AG04450 (cell line): Measurements from ENCODE around the gene MYBL2. TPM values are rescaled to one million over a fixed set of nuclear protein-coding genes. Genes with fewer than 3 reads are reported as not detected.

Source experiments
- CTCF ChIA-PET: fragments of 300-600, 350-600 bp; formaldehyde crosslinking; extraction: SDS; loops from one replicate; lab custom pipeline; 2022; ENCODE audit warnings: antibody characterized with exemption, inconsistent platforms; lab: Charles Lee
- POLR2A ChIA-PET: fragments of 350-600 bp; formaldehyde crosslinking; extraction: SDS; loops from one replicate; lab custom pipeline; 2021; ENCODE audit warnings: antibody characterized with exemption, inconsistent platforms; lab: Yijun Ruan, JAX
- DNase-seq: peaks from one replicate; pipeline ENCODE4 v3.0.0-alpha.2; 2011; ENCODE audit warnings: low read depth, low spot score
- H3K27ac ChIP-seq: one replicate; pipeline ENCODE4 v1.5.1; 2012; ENCODE audit warnings: low read depth, low read length, control low read depth
- H3K27me3 ChIP-seq: one replicate; pipeline ENCODE4 v1.6.0; 2012; ENCODE audit warnings: low read length; ENCODE audit not compliant: control insufficient read depth, insufficient read depth
- H3K4me3 ChIP-seq: 2 replicates; pipeline ENCODE4 v1.5.1; 2011; ENCODE audit warnings: mild to moderate bottlenecking, low read depth, low read length, control low read depth
- H3K9me3 ChIP-seq: 2 replicates; pipeline ENCODE4 v1.5.1; 2012; ENCODE audit warnings: low read length; ENCODE audit not compliant: control insufficient read depth, insufficient read depth
- CTCF ChIP-seq: IDR thresholded peaks from 2 replicates; pipeline ENCODE4 v1.5.1; 2011; ENCODE audit warnings: low read depth, low read length, control low read depth, inconsistent platforms
- polyA plus RNA-seq: library from polyadenylated mRNA; depleted of rRNA; stranded (reverse); fragments of >200 nt; gene quantifications from 2 replicates; pipeline ENCODE4 v1.2.3, GENCODE V29; 2011

MYBL2 gene
- polyA plus RNA-seq, 1 experiment = 1.7 TPM

GRCh38 chr20:43728686-43729255 lies 61.9 kb downstream of the MYBL2 start:
- H3K27me3 ChIP-seq = no peaks in the 10 kb centered on the region
- DNase-seq = no peak
- no peak overlapping the region for H3K27ac ChIP-seq
- ChIA-PET POLR2A (no interaction called here), CTCF (interaction anchor here (2.0 to 2.3 kb wide), 2 partner anchors 21 to 352 kb away, joined by 8 to 11 read pairs; no protein-coding TSS in a partner anchor)
- H3K9me3 ChIP-seq = peaks cover 6% of the 10 kb centered on the region; the same call in 1 of the 2 replicates
- H3K4me3 ChIP-seq = no peak overlapping the region
- TF ChIP-seq CTCF = no peak

- Histone ChIP-seq H3K9me3 (peaks cover 6% of the 10 kb centered on the region; the same call in 1 of the 2 replicates), H3K27ac (no peak overlapping the region), H3K4me3 (no peak overlapping the region), H3K27me3 (no peaks in the 10 kb centered on the region)
- no peak for DNase-seq
- TF ChIP-seq CTCF = no peak
- POLR2A ChIA-PET = interaction anchor here (1.1 kb wide), 1 partner anchor 229 kb away, joined by 3 read pairs; no protein-coding TSS in a partner anchor
- CTCF ChIA-PET = interaction anchor here (0.6 to 2.8 kb wide), 2 partner anchors 349 to 676 kb away, joined by 7 to 14 read pairs; no protein-coding TSS in a partner anchor
These were observed 64.6 kb downstream of the MYBL2 start for GRCh38 chr20:43731469-43731868.

GRCh38 chr20:43731927-43732326 lies 65.0 kb downstream of the MYBL2 start:
- CTCF ChIA-PET = interaction anchor here (2.8 kb wide), 1 partner anchor 348 kb away, joined by 14 read pairs; no protein-coding TSS in a partner anchor
- no peak for TF ChIP-seq CTCF
- POLR2A ChIA-PET = interaction anchor here (1.1 kb wide), 1 partner anchor 229 kb away, joined by 3 read pairs; no protein-coding TSS in a partner anchor
- Histone ChIP-seq H3K27ac (no peak overlapping the region), H3K27me3 (no peaks in the 10 kb centered on the region), H3K9me3 (peaks cover 6% of the 10 kb centered on the region; the same call in 1 of the 2 replicates), H3K4me3 (no peak overlapping the region)
- DNase-seq = no peak

- POLR2A ChIA-PET = no interaction called here
These were observed 69.8 kb downstream of the MYBL2 start for GRCh38 chr20:43736588-43737158.

More at GRCh38 chr20:43736588-43737158, 69.8 kb downstream of the MYBL2 start:
- Histone ChIP-seq H3K4me3 (no peak overlapping the region), H3K27ac (no peak overlapping the region), H3K9me3 (no peaks in the 10 kb centered on the region), H3K27me3 (peaks cover 8% of the 10 kb centered on the region)
- no peak for TF ChIP-seq CTCF
- CTCF ChIA-PET = interaction anchor here (1.7 kb wide), 1 partner anchor 344 kb away, joined by 6 read pairs; no protein-coding TSS in a partner anchor
- DNase-seq = no peak
